DOHH2 (cell line): ENCODE results near the gene MYCN.

Experiments
- H3F3A ChIP-seq: fragments of 200-600 bp; sonication (generic), shearing (Covaris generic); 2 replicates; pipeline ENCODE4 v1.6.0; 2016; ENCODE audit warnings: antibody characterized with exemption, mild to moderate bottlenecking; ENCODE audit not compliant: control insufficient read depth, insufficient read depth
- H3K27ac ChIP-seq: fragments of 200-600 bp; sonication (generic); 2 replicates; pipeline ENCODE4 v1.5.1; 2014; ENCODE audit warnings: low read depth, mild to moderate bottlenecking, low read length, moderate library complexity
- H3K27me3 ChIP-seq: fragments of 200-600 bp; sonication (generic); 2 replicates; pipeline ENCODE4 v1.6.1; 2014; ENCODE audit warnings: mild to moderate bottlenecking, low read length, mixed read lengths; ENCODE audit not compliant: control insufficient read depth
- H3K36me3 ChIP-seq: fragments of 200-600 bp; sonication (generic); 2 replicates; pipeline ENCODE4 v1.6.1; 2014; ENCODE audit warnings: mild to moderate bottlenecking, low read length, moderate library complexity, mixed read lengths; ENCODE audit not compliant: control insufficient read depth
- H3K4me1 ChIP-seq: fragments of 200-600 bp; sonication (generic); 2 replicates; pipeline ENCODE4 v1.6.1; 2014; ENCODE audit warnings: mild to moderate bottlenecking, low read length, mixed read lengths; ENCODE audit not compliant: control insufficient read depth
- H3K4me2 ChIP-seq: fragments of 200-600 bp; sonication (generic); 2 replicates; pipeline ENCODE4 v1.6.0; 2014; ENCODE audit warnings: mild to moderate bottlenecking, low read length, moderate library complexity
- H3K4me3 ChIP-seq: fragments of 200-600 bp; sonication (generic); 2 replicates; pipeline ENCODE4 v1.5.1; 2014; ENCODE audit warnings: mild to moderate bottlenecking, low read length, mixed read lengths
- H3K79me2 ChIP-seq: fragments of 200-600 bp; sonication (generic); 2 replicates; pipeline ENCODE4 v1.6.1; 2014; ENCODE audit warnings: mild to moderate bottlenecking, low read length, mixed read lengths; ENCODE audit not compliant: control insufficient read depth
- H3K9me2 ChIP-seq: fragments of 200-600 bp; sonication (generic); replicated peaks from 2 replicates; pipeline ENCODE4 v1.6.1; 2014; ENCODE audit warnings: mild to moderate bottlenecking, low read length, mixed read lengths; ENCODE audit not compliant: control insufficient read depth
- H3K9me3 ChIP-seq: fragments of 200-600 bp; sonication (generic); 2 replicates; pipeline ENCODE4 v1.6.1; 2014; ENCODE audit warnings: antibody characterized with exemption, low read length, mixed read lengths; ENCODE audit not compliant: control insufficient read depth, insufficient read depth
- H4K20me1 ChIP-seq: fragments of 200-600 bp; sonication (generic); 2 replicates; pipeline ENCODE4 v1.6.0; 2014; ENCODE audit warnings: low read depth, mild to moderate bottlenecking, antibody characterized with exemption, low read length, moderate library complexity; ENCODE audit not compliant: control insufficient read depth, insufficient read depth
- CTCF ChIP-seq: fragments of 200-600 bp; sonication (generic); IDR thresholded peaks from one replicate; pipeline ENCODE4 v1.5.1; 2014; ENCODE audit warnings: antibody characterized with exemption, mild to moderate bottlenecking, low read depth, low read length; ENCODE audit not compliant: poor library complexity, severe bottlenecking
- EZH2phosphoT487 ChIP-seq: fragments of 200-600 bp; sonication (generic); IDR thresholded peaks from 2 replicates; pipeline ENCODE4 v1.6.1; 2017; ENCODE audit warnings: borderline replicate concordance, mild to moderate bottlenecking, antibody characterized with exemption, low read length, moderate library complexity, mixed read lengths

MYCN gene

GRCh38 chr2:15981646-15982045 is 41.3 kb downstream of the MYCN start:
- H3K36me3 ChIP-seq: no peaks in the 10 kb centered on the region
- no peaks in the 10 kb centered on the region for H3K9me2 ChIP-seq
- H3K4me1 ChIP-seq: no peaks in the 10 kb centered on the region
- H4K20me1 ChIP-seq: no peaks in the 10 kb centered on the region
- H3K27ac ChIP-seq: no peak overlapping the region
- no peak overlapping the region for H3K4me2 ChIP-seq
- no peaks in the 10 kb centered on the region for H3K79me2 ChIP-seq
- H3K9me3 ChIP-seq: no peaks in the 10 kb centered on the region
- H3F3A ChIP-seq: no peaks in the 10 kb centered on the region
- no peaks in the 10 kb centered on the region for H3K27me3 ChIP-seq
- no peak overlapping the region for H3K4me3 ChIP-seq
- TF ChIP-seq EZH2phosphoT487 (no peak), CTCF (no peak)

GRCh38 chr2:15982285-15983044 is 42.1 kb downstream of the MYCN start:
- Histone ChIP-seq H3K27ac (no peak overlapping the region), H3K4me3 (no peak overlapping the region), H3K27me3 (no peaks in the 10 kb centered on the region), H3K79me2 (no peaks in the 10 kb centered on the region), H3F3A (no peaks in the 10 kb centered on the region), H3K4me1 (no peaks in the 10 kb centered on the region), H3K9me2 (no peaks in the 10 kb centered on the region), H3K9me3 (no peaks in the 10 kb centered on the region), H4K20me1 (no peaks in the 10 kb centered on the region), H3K36me3 (no peaks in the 10 kb centered on the region), H3K4me2 (no peak overlapping the region)
- TF ChIP-seq CTCF: no peak
- TF ChIP-seq EZH2phosphoT487: no peak

- Histone ChIP-seq H4K20me1 (no peaks in the 10 kb centered on the region), H3K27ac (no peak overlapping the region), H3F3A (no peaks in the 10 kb centered on the region), H3K27me3 (no peaks in the 10 kb centered on the region), H3K36me3 (no peaks in the 10 kb centered on the region), H3K9me2 (no peaks in the 10 kb centered on the region), H3K79me2 (no peaks in the 10 kb centered on the region), H3K4me1 (no peaks in the 10 kb centered on the region), H3K4me3 (no peak overlapping the region), H3K9me3 (no peaks in the 10 kb centered on the region), H3K4me2 (no peak overlapping the region)
- no peak for TF ChIP-seq CTCF
- no peak for TF ChIP-seq EZH2phosphoT487
Observed at GRCh38 chr2:15983496-15983895, 43.1 kb downstream of the MYCN start.
